Suppressor macrophage treated with lipopolysaccharide for 4 hours (primary cell): Measurements from ENCODE around the gene ACHE.
"Not testable (repeated sequence)": the region's sequence is repeated elsewhere in the genome, so short reads cannot be mapped to it uniquely, and the experiment has no call there.

ENCODE experiments used
- DNase-seq: peaks from one replicate; pipeline ENCODE4 v3.0.0-alpha.2; 2020

ACHE gene

DNA sequence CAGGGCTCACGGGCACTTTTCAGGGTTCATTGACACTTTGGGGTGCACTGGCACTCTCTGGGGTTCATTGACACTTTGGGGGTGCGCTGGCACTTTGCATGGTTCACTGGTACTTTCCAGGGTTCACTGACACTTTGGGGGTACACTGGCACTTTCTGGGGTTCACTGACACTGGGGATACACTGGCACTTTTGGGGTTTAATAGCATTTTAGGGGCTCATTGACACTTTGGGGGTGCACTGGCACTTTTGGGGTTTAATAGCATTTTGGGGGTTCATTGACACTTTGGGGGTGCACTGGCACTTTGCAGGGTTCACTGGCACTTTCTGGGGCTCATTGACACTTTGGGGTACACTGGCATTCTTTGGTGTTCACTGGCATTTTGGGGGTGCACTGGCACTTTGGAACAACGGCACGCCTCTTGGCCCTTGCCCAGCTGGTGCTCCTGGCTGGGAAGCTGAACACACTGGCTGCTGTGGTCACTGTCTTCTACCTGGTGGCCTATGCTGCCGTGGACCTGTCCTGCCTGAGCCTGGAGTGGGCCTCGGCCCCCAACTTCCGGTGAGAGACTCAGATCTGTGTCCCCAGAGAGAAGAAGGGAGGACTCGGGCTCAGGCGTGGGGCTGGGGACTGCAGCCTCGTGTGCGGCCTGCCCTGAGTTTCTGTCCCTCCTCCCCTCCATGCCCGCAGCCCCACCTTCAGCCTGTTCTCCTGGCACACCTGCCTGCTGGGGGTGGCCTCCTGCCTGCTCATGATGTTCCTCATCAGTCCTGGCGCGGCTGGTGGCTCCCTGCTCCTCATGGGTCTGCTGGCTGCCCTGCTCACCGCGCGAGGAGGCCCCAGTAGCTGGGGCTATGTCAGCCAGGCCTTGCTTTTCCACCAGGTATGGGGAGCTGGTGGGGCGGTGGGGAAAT lies 34.7 kb downstream of the ACHE start:
- DNase-seq, result no peak

- no peak for DNase-seq
Observed at GRCh38 chr7:100859856-100860255, 35.8 kb downstream of the ACHE start.

DNA sequence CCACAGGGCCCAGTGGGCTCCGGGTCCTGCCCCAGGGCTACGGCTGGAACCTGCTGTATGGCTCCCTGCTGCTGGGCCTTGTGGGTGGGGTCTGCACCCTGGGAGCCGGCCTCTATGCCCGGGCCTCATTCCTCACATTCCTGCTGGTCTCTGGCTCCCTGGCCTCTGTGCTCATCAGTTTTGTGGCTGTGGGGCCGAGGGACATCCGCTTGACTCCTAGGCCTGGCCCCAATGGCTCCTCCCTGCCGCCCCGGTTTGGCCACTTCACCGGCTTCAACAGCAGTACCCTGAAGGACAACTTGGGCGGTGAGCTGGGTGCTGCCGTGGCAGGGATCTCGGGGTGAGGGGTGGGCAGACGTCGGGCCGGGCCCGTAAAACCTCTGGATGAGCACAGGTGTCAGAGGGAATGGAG lies 38.8 kb downstream of the ACHE start:
- no peak for DNase-seq

GRCh38 chr7:100855515-100855914 lies 40.2 kb downstream of the ACHE start:
- DNase-seq, result no peak

DNA sequence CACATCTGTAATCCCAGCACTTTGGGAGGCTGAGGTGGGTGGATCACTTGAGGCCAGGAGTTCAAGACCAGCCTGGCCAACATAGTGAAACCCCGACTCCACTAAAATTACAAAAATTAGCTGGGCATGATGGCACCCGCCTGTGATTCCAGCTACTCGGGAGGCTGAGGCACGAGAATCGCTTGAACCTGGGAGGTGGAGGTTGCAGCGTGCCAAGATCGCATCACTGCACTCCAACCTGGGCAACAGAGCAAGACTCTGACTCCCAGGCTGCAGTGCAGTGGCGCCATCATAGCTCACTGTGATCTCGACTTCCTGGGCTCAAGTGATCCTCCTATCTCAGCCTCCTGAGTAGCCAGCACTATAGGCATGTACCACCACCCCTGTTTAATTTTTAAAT lies 40.8 kb downstream of the ACHE start:
- DNase-seq, result not testable (repeated sequence)

- no peak for DNase-seq
Observed at GRCh38 chr7:100854146-100854895, 41.4 kb downstream of the ACHE start.

DNA sequence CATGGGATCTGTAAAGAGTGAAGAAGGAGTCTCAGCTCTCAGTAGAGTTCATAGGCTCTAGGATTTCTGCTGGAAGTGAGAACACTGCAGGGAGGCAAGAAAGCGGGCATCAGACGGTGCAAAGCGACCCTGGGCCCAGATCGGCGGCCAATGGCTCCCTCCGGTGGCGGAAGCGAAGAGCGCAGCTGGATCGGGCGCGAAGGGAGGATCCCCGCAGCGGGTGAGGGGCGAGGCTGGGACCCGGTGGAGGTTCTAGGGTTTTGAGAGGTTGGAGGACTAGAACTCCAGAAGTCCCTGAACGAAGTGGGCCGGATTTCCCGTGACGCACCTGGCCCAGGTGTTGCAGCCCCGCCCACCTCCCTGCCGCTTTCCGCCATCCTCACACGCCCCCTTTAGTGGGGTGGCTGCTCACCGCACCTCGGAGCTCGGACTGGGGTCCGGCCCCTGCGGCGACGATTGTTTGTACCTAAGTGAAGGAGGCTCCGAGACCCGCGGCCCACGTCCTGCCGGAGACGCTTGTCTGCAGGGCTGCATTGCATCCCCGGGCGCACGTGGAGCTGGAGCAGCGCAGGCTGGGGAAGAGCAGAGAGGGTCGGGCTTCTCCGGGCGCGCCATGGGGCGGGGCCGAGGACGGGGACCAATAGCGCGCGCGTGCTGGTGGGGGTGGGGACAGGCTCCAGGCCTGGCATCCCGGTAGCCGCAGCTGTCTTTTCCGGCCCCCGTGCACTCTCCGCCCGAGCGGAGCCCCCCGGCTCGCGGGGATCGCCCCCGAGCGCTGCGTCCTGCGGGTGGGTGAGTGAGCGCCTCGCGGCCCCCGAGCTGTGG lies 43.4 kb downstream of the ACHE start, which contains the start of gene SLC12A9:
Gene SLC12A9, plus strand, starts transcription at position 666 of the 825 bp plus-strand sequence. CDS start 1,485 bp downstream, outside the sequence.
- DNase-seq, result peak; percentile 95

DNA sequence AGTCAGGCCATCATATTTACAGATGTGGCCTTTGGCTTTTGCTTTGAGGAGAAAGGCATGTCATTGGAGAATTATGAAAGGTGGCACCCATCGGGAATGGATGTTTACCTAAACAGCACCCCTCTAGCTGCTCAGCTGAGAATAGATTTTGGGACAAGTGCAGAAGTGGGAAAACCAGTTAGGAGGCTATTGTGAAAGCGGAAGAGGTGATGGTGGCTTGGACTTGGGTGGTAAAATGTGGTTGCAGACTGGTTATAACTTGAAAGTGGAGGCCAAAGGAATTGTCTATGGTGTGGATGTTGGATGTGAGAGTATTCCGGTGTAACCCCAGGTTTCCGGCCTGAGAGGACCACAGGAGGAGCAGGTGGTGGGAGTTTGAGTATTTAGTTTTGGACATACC lies 48.3 kb downstream of the ACHE start:
- DNase-seq, result no peak

DNA sequence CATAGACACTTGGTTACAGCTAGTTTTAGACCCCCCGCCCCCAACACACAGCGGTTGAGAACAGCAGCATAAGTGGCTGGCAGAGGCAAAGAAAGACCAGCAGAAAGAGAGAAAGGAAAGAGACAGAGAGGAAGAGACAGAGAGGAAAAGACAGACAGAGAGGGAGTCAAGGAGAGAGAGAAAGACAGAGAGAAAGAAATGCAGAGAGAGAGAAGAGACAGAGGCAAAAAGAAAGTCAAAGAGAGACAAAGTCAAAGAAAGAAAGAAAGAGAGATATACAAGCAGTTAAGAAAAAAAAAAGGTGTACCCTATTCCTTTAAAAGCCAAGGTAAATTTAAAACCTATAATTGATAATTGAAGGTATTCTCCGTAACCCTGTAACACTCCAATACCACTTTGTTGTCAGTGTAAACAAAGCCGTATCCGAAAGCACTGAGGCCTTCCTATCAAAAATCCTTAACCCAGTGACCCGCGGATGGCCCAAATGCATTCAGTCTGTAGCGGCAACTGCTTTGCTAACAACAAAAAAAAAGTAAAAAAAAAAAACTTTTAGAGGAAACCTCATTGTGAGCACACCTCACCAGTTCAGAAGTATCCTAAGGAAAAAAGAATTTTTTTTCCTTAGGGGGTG lies 55.1 kb downstream of the ACHE start:
- no peak for DNase-seq
